ENCODE results near the gene RNF114. TPM values are rescaled to one million over a fixed set of nuclear protein-coding genes. Genes with fewer than 3 reads are reported as not detected.
"Not testable (repeated sequence)": the region's sequence is repeated elsewhere in the genome, so short reads cannot be mapped to it uniquely, and the experiment has no call there.

RNF114 gene
- total RNA-seq, 1 experiment from 2014 or later, result 292 TPM

GRCh38 chr20:49928411-49929141 is 7.6 kb upstream of the RNF114 start:
- DNase-seq (ENCODE audit: low read depth), result peak; percentile 83

GRCh38 chr20:49929142-49929494 is 7.1 kb upstream of the RNF114 start:
- DNase-seq (ENCODE audit: low read depth), result no peak

- no peak for DNase-seq (ENCODE audit: low read depth)
These were observed 448 bp upstream of the RNF114 start for GRCh38 chr20:49935746-49936152.

GRCh38 chr20:49937027-49937929 is 1.1 kb downstream of the RNF114 start:
- DNase-seq (ENCODE audit: low read depth), result no peak

GRCh38 chr20:49938173-49939163 is 2.3 kb downstream of the RNF114 start:
- DNase-seq (ENCODE audit: low read depth), result no peak

GRCh38 chr20:49941456-49941855 is 5.3 kb downstream of the RNF114 start:
- DNase-seq (ENCODE audit: low read depth), result no peak

- no peak for DNase-seq (ENCODE audit: low read depth)
These were observed 6.1 kb downstream of the RNF114 start for GRCh38 chr20:49942303-49942702.

- DNase-seq (ENCODE audit: low read depth), result no peak
These were observed 6.7 kb downstream of the RNF114 start for GRCh38 chr20:49942942-49943341.

- DNase-seq (ENCODE audit: low read depth), result no peak
These were observed 9.1 kb downstream of the RNF114 start for GRCh38 chr20:49945306-49945700.

GRCh38 chr20:49945701-49946477 is 9.7 kb downstream of the RNF114 start:
- no peak for DNase-seq (ENCODE audit: low read depth)

GRCh38 chr20:49948178-49948577 is 12.0 kb downstream of the RNF114 start:
- DNase-seq (ENCODE audit: low read depth), result no peak

GRCh38 chr20:49948809-49949507 is 12.8 kb downstream of the RNF114 start:
- DNase-seq (ENCODE audit: low read depth), result peak; percentile 93

- DNase-seq (ENCODE audit: low read depth), result no peak
These were observed 15.0 kb downstream of the RNF114 start for GRCh38 chr20:49951151-49951550.

- no peak for DNase-seq (ENCODE audit: low read depth)
These were observed 19.0 kb downstream of the RNF114 start for GRCh38 chr20:49955167-49955566.

- DNase-seq (ENCODE audit: low read depth), result not testable (repeated sequence)
These were observed 19.7 kb downstream of the RNF114 start for GRCh38 chr20:49955830-49956396.

GRCh38 chr20:49956689-49957088 is 20.5 kb downstream of the RNF114 start:
- DNase-seq (ENCODE audit: low read depth), result no peak

GRCh38 chr20:49957089-49957938 is 21.1 kb downstream of the RNF114 start:
- not testable (repeated sequence) for DNase-seq (ENCODE audit: low read depth)

- no peak for DNase-seq (ENCODE audit: low read depth)
These were observed 25.2 kb downstream of the RNF114 start for GRCh38 chr20:49961413-49961812.

All from Daoy (cell line).